GM19025 (cell line): Measurements from ENCODE around the gene LIG3.
"Not testable (repeated sequence)": the region's sequence is repeated elsewhere in the genome, so short reads cannot be mapped to it uniquely, and the experiment has no call there.

Source experiments
- ATAC-seq: cut with Tn5 transposase; IDR thresholded peaks from one replicate; pipeline ENCODE4 v1.9.1; 2021; ENCODE audit warnings: mild to moderate bottlenecking, low read depth, moderate library complexity; ENCODE audit not compliant: unreplicated experiment

Gene LIG3

GRCh38 chr17:34998205-34998604 is 17.9 kb downstream of the LIG3 start:
- peak; percentile 53 for ATAC-seq

- no peak for ATAC-seq
These were observed 19.1 kb downstream of the LIG3 start for GRCh38 chr17:34999456-34999855.

- ATAC-seq: not testable (repeated sequence)
These were observed 20.7 kb downstream of the LIG3 start for GRCh38 chr17:35000965-35001364.

GRCh38 chr17:35001549-35001948 is 21.2 kb downstream of the LIG3 start:
- no peak for ATAC-seq

- no peak for ATAC-seq
These were observed 22.7 kb downstream of the LIG3 start for GRCh38 chr17:35002876-35003551.

GRCh38 chr17:35003778-35004177 is 23.5 kb downstream of the LIG3 start:
- ATAC-seq: no peak

GRCh38 chr17:35006345-35006744 is 26.0 kb downstream of the LIG3 start:
- ATAC-seq: no peak

GRCh38 chr17:35006961-35007360 is 26.6 kb downstream of the LIG3 start:
- ATAC-seq: no peak

- ATAC-seq: no peak
These were observed 29.8 kb downstream of the LIG3 start for GRCh38 chr17:35010093-35010492.

GRCh38 chr17:35011671-35012216 is 31.4 kb downstream of the LIG3 start:
- no peak for ATAC-seq

- ATAC-seq: no peak
These were observed 36.1 kb downstream of the LIG3 start for GRCh38 chr17:35016369-35016768.

GRCh38 chr17:35017021-35017420 is 36.7 kb downstream of the LIG3 start:
- ATAC-seq: no peak

GRCh38 chr17:35018814-35019213 is 38.5 kb downstream of the LIG3 start:
- no peak for ATAC-seq

- ATAC-seq: no peak
These were observed 39.3 kb downstream of the LIG3 start for GRCh38 chr17:35019386-35020179.

GRCh38 chr17:35021520-35022380 is 41.4 kb downstream of the LIG3 start:
- no peak for ATAC-seq

- ATAC-seq: no peak
These were observed 42.3 kb downstream of the LIG3 start for GRCh38 chr17:35022536-35023063.

GRCh38 chr17:35023538-35023937 is 43.2 kb downstream of the LIG3 start:
- no peak for ATAC-seq

- no peak for ATAC-seq
These were observed 45.2 kb downstream of the LIG3 start for GRCh38 chr17:35025541-35025940.

- ATAC-seq: not testable (repeated sequence)
These were observed 47.8 kb downstream of the LIG3 start for GRCh38 chr17:35028097-35028496.

- no peak for ATAC-seq
These were observed 48.4 kb downstream of the LIG3 start for GRCh38 chr17:35028531-35029262.
